ENCODE data around the gene MEAK7. TPM values are rescaled to one million over a fixed set of nuclear protein-coding genes. Genes with fewer than 3 reads are reported as not detected.
A peak's percentile ranks its signal among the peaks of the same experiment; 100 is the strongest.

MEAK7 gene
- total and polyA plus RNA-seq, 2 of the 4 experiments (the other 2 are of a cell fraction): 27.4 to 39.0 TPM

DNA sequence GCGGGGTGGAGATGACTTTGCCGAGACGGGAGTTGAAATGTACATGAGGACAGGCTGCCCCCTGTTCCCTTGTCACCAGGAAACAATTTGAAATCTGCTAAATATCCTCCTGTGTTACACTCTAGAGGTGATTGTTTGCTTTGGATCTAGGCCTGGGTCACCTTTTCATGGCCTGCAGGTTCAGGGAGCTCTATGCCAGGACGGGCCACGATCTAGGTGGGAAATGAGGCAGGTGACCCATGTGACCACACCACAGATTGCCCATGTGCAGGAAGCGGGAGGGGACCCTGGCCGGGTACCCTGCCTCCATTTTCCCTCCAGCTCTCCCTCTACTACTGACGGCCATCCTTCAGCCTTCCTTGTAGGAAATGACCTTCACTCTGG lies 43.4 kb downstream of the MEAK7 start:
- H3K9ac ChIP-seq (ENCODE audit: low read depth, low read length): no peak overlapping the region
- H3K18ac ChIP-seq (ENCODE audit: low read depth, low read length): no peak overlapping the region
- 0 out of 2 replicates have a peak, but pooled peaks cover 6% of the 10 kb centered on the region for H3K9me1 ChIP-seq (ENCODE audit: insufficient read depth, low read length)
- no peak for ATAC-seq (ENCODE audit: low read depth)
- peak overlapping the region; percentile 42 for H2AK9ac ChIP-seq (replicated peaks; ENCODE audit: low read depth, low read length, poor library complexity)
- H4K5ac ChIP-seq (ENCODE audit: low read depth, low read length): no peak overlapping the region
- no peaks in the 10 kb centered on the region for H3K27me3 ChIP-seq (ENCODE audit: control insufficient read depth, insufficient read depth, low read length)
- H3K4me3 ChIP-seq (ENCODE audit: insufficient read depth, low read depth, low read length): no peak overlapping the region
- no peak overlapping the region for H3K4me2 ChIP-seq (ENCODE audit: low read depth, low read length)
- no peak for TF ChIP-seq CTCF (conservative IDR thresholded peaks at IDR 0.05; ENCODE audit: low read depth, low read length)
- H3K14ac ChIP-seq (replicated peaks; ENCODE audit: low read depth, low read length): no peak overlapping the region
- H3K79me1 ChIP-seq (ENCODE audit: low read depth in 1 of 2, low read length in 2 of 2): peaks cover 10 to 35% of the 10 kb centered on the region in 2 experiments
- no peak overlapping the region for H2BK15ac ChIP-seq (ENCODE audit: low read depth, low read length)
- intact Hi-C loops (cut with micrococcal nuclease) (no loop called here), in situ Hi-C loops (cut with MboI; ENCODE audit: low sequenced_read_pairs) (no loop called here), dilution Hi-C loops (cut with HindIII; ENCODE audit: low sequenced_read_pairs, unreplicated experiment) (no loop called here)
- H3K56ac ChIP-seq (ENCODE audit: extremely low read depth, insufficient read depth, low read length): no peak overlapping the region
- no TSS peak for BruUV-seq (replicated peaks)
- H4K20me1 ChIP-seq (ENCODE audit: insufficient read depth, low read length): no peaks in the 10 kb centered on the region
- POLR2A ChIA-PET (ENCODE audit: unreplicated experiment): no interaction called here
- H3K4me1 ChIP-seq (ENCODE audit: control insufficient read depth, insufficient read depth, low read length): no peaks in the 10 kb centered on the region
- H2BK5ac ChIP-seq (ENCODE audit: low read depth, low read length, poor library complexity, severe bottlenecking): no peak overlapping the region
- no peak for DNase-seq
- H2BK20ac ChIP-seq (ENCODE audit: low read depth, low read length): no peak overlapping the region
- H3K23ac ChIP-seq (ENCODE audit: low read depth, low read length): no peak overlapping the region
- no peak overlapping the region for H3K27ac ChIP-seq (ENCODE audit: insufficient read depth, low read length)
- H4K8ac ChIP-seq (ENCODE audit: low read depth in 2 of 2, low read length in 2 of 2): no peak overlapping the region
- no peaks in the 10 kb centered on the region; the same call in 1 of the 2 replicates for H3K9me3 ChIP-seq (ENCODE audit: control insufficient read depth, insufficient read depth, low read length)
- WGBS, 2 experiments (ENCODE audit: extremely low coverage in 2 of 2, insufficient read length in 1 of 2): no CpG with 5 or more reads among the region's 8 CpGs
- H3K36me3 ChIP-seq (ENCODE audit: control insufficient read depth, insufficient read depth, low read length): peaks cover 32% of the 10 kb centered on the region
- H4K91ac ChIP-seq (ENCODE audit: insufficient read depth, low read depth, low read length): no peak overlapping the region
- no peak overlapping the region for H2AFZ ChIP-seq (replicated peaks; ENCODE audit: low read length, poor library complexity)
- H3K4ac ChIP-seq (ENCODE audit: low read depth, low read length): no peak overlapping the region
- CTCF ChIA-PET: no interaction called here
- H2BK120ac ChIP-seq (ENCODE audit: low read depth, low read length): no peak overlapping the region
- H2AK5ac ChIP-seq (ENCODE audit: low read depth, low read length): no peak overlapping the region
